ENCODE results near the gene CYP2U1.

The CYP2U1 gene

DNA sequence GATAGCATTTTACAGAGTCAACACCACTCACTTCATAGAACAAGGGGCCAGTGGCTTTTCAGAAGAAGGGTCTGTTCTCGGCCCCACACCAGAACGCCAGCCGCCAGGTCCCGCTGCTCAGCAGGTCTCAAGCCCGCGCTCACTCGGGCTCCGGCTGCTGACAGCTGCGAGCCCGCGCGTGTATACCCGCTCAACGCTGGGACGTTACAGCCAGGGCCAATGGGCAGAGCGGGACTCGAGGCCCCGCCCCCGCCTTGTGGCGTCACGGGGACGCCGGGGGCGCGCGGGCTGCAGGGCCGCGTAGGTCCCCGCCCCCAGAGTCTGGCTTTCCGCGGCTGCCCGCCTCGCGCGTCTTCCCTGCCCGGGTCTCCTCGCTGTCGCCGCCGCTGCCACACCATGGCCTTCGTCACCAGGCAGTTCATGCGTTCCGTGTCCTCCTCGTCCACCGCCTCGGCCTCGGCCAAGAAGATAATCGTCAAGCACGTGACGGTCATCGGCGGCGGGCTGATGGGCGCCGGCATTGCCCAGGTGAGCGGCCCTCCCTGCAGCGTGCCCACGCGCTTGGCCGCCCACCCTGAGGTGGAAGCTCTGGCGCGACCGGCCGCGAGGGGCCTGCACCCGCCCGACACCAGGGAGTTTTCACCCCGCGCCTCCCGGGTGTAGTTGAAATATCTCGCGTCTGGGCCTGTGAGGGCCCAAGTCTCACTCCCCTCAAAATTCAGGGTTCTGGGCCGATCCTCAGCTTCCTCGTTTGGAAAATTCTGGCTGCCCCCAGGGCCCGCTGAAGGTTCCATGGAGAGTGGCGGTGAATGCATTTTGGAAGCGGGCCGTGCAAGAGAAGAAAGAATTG lies 58.4 kb downstream of the CYP2U1 start, which contains the start of gene HADH:
HADH (plus strand) TSS at position 353 of the 850 bp plus-strand sequence; CDS start at position 397, 44 bp downstream.
- TF ChIP-seq FOXP2 (optimal IDR thresholded peaks at IDR 0.05; ENCODE audit: borderline replicate concordance, extremely low read depth, extremely low read length, insufficient read depth): peak; percentile 77
- peak; percentile 23; the same call in 1 of the 2 replicates for TF ChIP-seq SIN3A (IDR thresholded peaks at IDR 0.05; ENCODE audit: borderline replicate concordance, insufficient read depth, low read length)
- 0 out of 2 replicates have a peak, but pooled peaks have one; percentile 32 for TF ChIP-seq POLR2AphosphoS5 (IDR thresholded peaks at IDR 0.05; ENCODE audit: low read depth, low read length)
- no peak; the same call in 1 of the 2 replicates for TF ChIP-seq TAF1 (IDR thresholded peaks at IDR 0.05; ENCODE audit: borderline replicate concordance, insufficient read depth, low read length)

DNA sequence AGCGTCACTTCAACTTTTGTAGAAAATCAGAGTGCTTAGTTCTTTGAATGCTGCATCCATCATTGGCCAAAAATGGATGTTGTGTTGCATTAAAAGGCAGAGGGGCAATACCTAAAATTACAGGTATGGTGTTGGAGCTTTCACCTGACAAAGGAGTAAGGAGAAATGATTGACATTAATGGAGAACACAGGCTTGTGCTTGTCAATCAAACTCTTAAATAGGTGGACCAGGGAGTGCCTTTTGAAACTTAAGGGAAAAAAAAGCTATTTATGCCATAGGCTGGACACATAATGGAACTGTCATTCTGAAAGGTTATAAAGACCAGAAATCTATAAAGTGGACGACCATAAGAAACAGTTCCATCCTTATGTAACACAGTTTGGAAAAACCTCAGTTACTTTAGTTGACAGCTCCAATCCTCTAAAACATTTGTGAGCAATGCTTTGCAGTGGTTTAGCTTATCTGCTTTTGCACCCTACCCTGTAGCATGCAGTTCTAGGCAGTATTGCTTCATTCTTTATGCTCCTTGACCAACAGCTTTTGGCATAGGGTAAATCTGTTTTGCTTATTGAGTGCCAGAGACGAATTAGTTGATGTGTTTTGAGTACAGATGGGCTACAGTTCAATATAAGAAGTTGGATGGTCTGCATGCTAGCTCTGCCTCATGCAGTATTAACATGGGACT lies 60.7 kb downstream of the CYP2U1 start:
- TF ChIP-seq, protein P1, sequence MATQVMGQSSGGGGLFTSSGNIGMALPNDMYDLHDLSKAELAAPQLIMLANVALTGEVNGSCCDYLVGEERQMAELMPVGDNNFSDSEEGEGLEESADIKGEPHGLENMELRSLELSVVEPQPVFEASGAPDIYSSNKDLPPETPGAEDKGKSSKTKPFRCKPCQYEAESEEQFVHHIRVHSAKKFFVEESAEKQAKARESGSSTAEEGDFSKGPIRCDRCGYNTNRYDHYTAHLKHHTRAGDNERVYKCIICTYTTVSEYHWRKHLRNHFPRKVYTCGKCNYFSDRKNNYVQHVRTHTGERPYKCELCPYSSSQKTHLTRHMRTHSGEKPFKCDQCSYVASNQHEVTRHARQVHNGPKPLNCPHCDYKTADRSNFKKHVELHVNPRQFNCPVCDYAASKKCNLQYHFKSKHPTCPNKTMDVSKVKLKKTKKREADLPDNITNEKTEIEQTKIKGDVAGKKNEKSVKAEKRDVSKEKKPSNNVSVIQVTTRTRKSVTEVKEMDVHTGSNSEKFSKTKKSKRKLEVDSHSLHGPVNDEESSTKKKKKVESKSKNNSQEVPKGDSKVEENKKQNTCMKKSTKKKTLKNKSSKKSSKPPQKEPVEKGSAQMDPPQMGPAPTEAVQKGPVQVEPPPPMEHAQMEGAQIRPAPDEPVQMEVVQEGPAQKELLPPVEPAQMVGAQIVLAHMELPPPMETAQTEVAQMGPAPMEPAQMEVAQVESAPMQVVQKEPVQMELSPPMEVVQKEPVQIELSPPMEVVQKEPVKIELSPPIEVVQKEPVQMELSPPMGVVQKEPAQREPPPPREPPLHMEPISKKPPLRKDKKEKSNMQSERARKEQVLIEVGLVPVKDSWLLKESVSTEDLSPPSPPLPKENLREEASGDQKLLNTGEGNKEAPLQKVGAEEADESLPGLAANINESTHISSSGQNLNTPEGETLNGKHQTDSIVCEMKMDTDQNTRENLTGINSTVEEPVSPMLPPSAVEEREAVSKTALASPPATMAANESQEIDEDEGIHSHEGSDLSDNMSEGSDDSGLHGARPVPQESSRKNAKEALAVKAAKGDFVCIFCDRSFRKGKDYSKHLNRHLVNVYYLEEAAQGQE (IDR thresholded peaks at IDR 0.05; ENCODE audit: insufficient read depth in 1 of 2, low read depth in 2 of 2, low read length in 2 of 2): no peak
- no peak for TF ChIP-seq SIN3A (IDR thresholded peaks at IDR 0.05; ENCODE audit: borderline replicate concordance, insufficient read depth, low read length)
- TF ChIP-seq FOXP2 (optimal IDR thresholded peaks at IDR 0.05; ENCODE audit: borderline replicate concordance, extremely low read depth, extremely low read length, insufficient read depth): no peak
- TF ChIP-seq POLR2AphosphoS5 (IDR thresholded peaks at IDR 0.05; ENCODE audit: low read depth, low read length): no peak
- TF ChIP-seq TAF1 (IDR thresholded peaks at IDR 0.05; ENCODE audit: borderline replicate concordance, insufficient read depth, low read length): no peak

DNA sequence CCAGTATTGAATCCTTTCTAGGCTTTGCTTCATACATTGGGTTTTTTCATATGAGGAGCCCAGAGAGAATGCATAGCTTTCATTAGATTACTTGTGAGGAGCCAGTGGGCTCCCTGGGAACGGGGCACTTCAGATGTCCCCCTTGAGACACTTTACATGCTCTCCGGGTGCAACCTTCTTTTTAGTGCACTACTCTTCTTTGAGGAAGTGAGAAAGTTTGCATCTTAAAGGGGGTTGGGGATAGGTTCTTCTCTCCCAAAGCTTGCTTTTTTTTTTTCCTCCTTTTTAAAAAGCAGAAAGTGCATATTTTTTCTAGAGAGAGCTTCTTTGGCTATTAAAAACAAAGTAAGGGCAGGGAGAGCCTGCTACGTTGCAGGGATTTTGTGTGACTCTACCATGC lies 62.6 kb downstream of the CYP2U1 start:
- TF ChIP-seq, protein P1 (IDR thresholded peaks at IDR 0.05; ENCODE audit: insufficient read depth in 1 of 2, low read depth in 2 of 2, low read length in 2 of 2): no peak
- TF ChIP-seq POLR2AphosphoS5 (IDR thresholded peaks at IDR 0.05; ENCODE audit: low read depth, low read length): no peak
- TF ChIP-seq TAF1 (IDR thresholded peaks at IDR 0.05; ENCODE audit: borderline replicate concordance, insufficient read depth, low read length): no peak
- TF ChIP-seq SIN3A (IDR thresholded peaks at IDR 0.05; ENCODE audit: borderline replicate concordance, insufficient read depth, low read length): no peak
- TF ChIP-seq FOXP2 (optimal IDR thresholded peaks at IDR 0.05; ENCODE audit: borderline replicate concordance, extremely low read depth, extremely low read length, insufficient read depth): no peak

DNA sequence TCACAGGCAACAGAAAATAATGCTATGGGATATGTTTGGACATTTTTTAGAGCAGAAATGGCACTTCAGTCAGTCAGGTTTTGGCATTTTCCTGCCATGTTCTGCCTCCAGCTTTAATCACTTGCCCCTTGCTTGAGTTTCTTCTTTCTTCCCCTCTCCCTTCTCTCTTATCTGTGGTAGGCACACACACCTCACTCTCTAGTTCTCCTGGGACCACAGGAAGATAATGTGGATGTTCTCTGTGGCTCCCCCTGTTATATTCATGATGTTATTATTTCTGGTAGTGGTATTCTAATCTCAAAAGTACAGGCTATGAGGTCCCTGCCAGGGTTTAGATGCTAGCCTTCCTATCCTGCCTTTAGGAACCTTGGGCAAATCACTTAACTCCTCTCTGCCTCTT lies 63.5 kb downstream of the CYP2U1 start:
- no peak for TF ChIP-seq TAF1 (IDR thresholded peaks at IDR 0.05; ENCODE audit: borderline replicate concordance, insufficient read depth, low read length)
- no peak for TF ChIP-seq POLR2AphosphoS5 (IDR thresholded peaks at IDR 0.05; ENCODE audit: low read depth, low read length)
- no peak for TF ChIP-seq SIN3A (IDR thresholded peaks at IDR 0.05; ENCODE audit: borderline replicate concordance, insufficient read depth, low read length)
- TF ChIP-seq, protein P1 (IDR thresholded peaks at IDR 0.05; ENCODE audit: insufficient read depth in 1 of 2, low read depth in 2 of 2, low read length in 2 of 2): no peak
- no peak for TF ChIP-seq FOXP2 (optimal IDR thresholded peaks at IDR 0.05; ENCODE audit: borderline replicate concordance, extremely low read depth, extremely low read length, insufficient read depth)
